Measurements from ENCODE around the gene GTF3C5.

GRCh38 chr9:133098871-133099270 is 68.1 kb downstream of the GTF3C5 start:
- TF ChIP-seq, protein P1, sequence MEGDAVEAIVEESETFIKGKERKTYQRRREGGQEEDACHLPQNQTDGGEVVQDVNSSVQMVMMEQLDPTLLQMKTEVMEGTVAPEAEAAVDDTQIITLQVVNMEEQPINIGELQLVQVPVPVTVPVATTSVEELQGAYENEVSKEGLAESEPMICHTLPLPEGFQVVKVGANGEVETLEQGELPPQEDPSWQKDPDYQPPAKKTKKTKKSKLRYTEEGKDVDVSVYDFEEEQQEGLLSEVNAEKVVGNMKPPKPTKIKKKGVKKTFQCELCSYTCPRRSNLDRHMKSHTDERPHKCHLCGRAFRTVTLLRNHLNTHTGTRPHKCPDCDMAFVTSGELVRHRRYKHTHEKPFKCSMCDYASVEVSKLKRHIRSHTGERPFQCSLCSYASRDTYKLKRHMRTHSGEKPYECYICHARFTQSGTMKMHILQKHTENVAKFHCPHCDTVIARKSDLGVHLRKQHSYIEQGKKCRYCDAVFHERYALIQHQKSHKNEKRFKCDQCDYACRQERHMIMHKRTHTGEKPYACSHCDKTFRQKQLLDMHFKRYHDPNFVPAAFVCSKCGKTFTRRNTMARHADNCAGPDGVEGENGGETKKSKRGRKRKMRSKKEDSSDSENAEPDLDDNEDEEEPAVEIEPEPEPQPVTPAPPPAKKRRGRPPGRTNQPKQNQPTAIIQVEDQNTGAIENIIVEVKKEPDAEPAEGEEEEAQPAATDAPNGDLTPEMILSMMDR (IDR thresholded peaks at IDR 0.05; ENCODE audit: poor library complexity) = no peak
- no peak for TF ChIP-seq EZH2phosphoT487 (IDR thresholded peaks at IDR 0.05; ENCODE audit: low read depth, severe bottlenecking, unreplicated experiment)
- TF ChIP-seq EZH2 (IDR thresholded peaks at IDR 0.05; ENCODE audit: borderline replicate concordance) = no peak

Measured in hepatocyte (in vitro differentiated cells).